ENCODE results near the gene UTS2B.

- TF ChIP-seq SP1 (IDR thresholded peaks at IDR 0.05) = no peak
- no peak for TF ChIP-seq FOXA1 (IDR thresholded peaks at IDR 0.05)
- no peak for TF ChIP-seq SUZ12 (IDR thresholded peaks at IDR 0.05)
Measured at GRCh38 chr3:191330530-191331048, 263 bp upstream of the UTS2B start.
